HCT116 (cell line): Measurements from ENCODE around the gene KBTBD8. TPM values are rescaled to one million over a fixed set of nuclear protein-coding genes. Genes with fewer than 3 reads are reported as not detected.

Experiments used
- ATAC-seq: fragments of 200-7000 bp; cut with Tn5 transposase; 2 replicates; pipeline ENCODE4 v1.9.1; 2020; ENCODE audit warnings: mild to moderate bottlenecking, moderate library complexity
- BruUV-seq: library from RNA; stranded (reverse); fragments of 400-500 nt; replicated peaks from 2 replicates; lab custom pipeline; 2021; lab: Mats Ljungman, UMichigan
- CTCF ChIA-PET: fragments of 300-600 bp; sonication (Branson Sonifier 250); formaldehyde crosslinking; loops from one replicate; lab custom pipeline; 2021; ENCODE audit warnings: antibody characterized with exemption; lab: Charles Lee
- POLR2A ChIA-PET: fragments of 300-600, 350-600 bp; sonication (Branson Sonifier 250); formaldehyde crosslinking; loops from one replicate; lab custom pipeline; 2021; ENCODE audit warnings: antibody characterized with exemption; lab: Charles Lee
- RAD21 ChIA-PET, 2 experiments: fragments of 300-600 bp; sonication (Branson Sonifier 250); formaldehyde crosslinking; loops; one replicate each; lab custom pipeline; 2023; ENCODE audit warnings: low total read pairs in 2 of 2; ENCODE audit not compliant: uncharacterized antibody in 2 of 2, unreplicated experiment in 2 of 2, low non-redundant PET in 1 of 2; lab: Charles Lee
- DNase-seq: peaks from one replicate; pipeline ENCODE4 v3.0.0-alpha.2; 2010; ENCODE audit warnings: low read depth, low spot score
- H2AFZ ChIP-seq: fragments of 200-600 bp; shearing (Covaris generic), sonication (generic); 2 replicates; pipeline ENCODE4 v1.6.1; 2017; ENCODE audit warnings: low read depth, mixed run types, mixed read lengths, antibody characterized with exemption, low read length; ENCODE audit not compliant: poor library complexity, severe bottlenecking
- H3K27ac ChIP-seq: 2 replicates; pipeline ENCODE4 v1.5.1; 2012; ENCODE audit warnings: low read depth, low read length
- H3K27me3 ChIP-seq: fragments of 200-600 bp; sonication (generic); 2 replicates; pipeline ENCODE4 v1.6.1; 2016; ENCODE audit warnings: mixed run types, low read length, mixed read lengths; ENCODE audit not compliant: insufficient read depth
- H3K36me3 ChIP-seq, 2 experiments: fragments of 200-500 bp in 1 of 2; fragments of 200-600 bp in 1 of 2; sonication (Bioruptor generic) in 1 of 2; sonication (generic) in 1 of 2; 2 replicates each; pipeline versions ENCODE4 v1.5.1 to v1.6.1; 2014 to 2016; ENCODE audit warnings: low read length in 2 of 2, inconsistent platforms in 1 of 2, mixed read lengths in 1 of 2, mixed run types in 1 of 2; ENCODE audit not compliant: insufficient read depth in 2 of 2, control insufficient read depth in 1 of 2
- H3K4me1 ChIP-seq, 2 experiments: fragments of 200-600 bp in 1 of 2; sonication (generic) in 1 of 2; 2 replicates each; pipeline versions ENCODE4 v1.5.1 to v1.6.1; 2012 to 2017; ENCODE audit warnings: low read length in 2 of 2, inconsistent platforms in 1 of 2, mild to moderate bottlenecking in 1 of 2, mixed read lengths in 1 of 2, mixed run types in 1 of 2, moderate library complexity in 1 of 2; ENCODE audit not compliant: insufficient read depth in 2 of 2, control insufficient read depth in 1 of 2
- H3K4me2 ChIP-seq: fragments of 200-600 bp; sonication (generic); 2 replicates; pipeline ENCODE4 v1.6.1; 2017; ENCODE audit warnings: mixed run types, low read length, mixed read lengths
- H3K4me3 ChIP-seq, 2 experiments: fragments of 200-600 bp in 1 of 2; sonication (generic) in 1 of 2; replicated peaks in 1 of 2; 2 replicates each; pipeline ENCODE4 v1.5.1; 2011 to 2016; ENCODE audit warnings: low read length in 2 of 2, control low read depth in 1 of 2, low read depth in 1 of 2, mild to moderate bottlenecking in 1 of 2, mixed read lengths in 1 of 2, mixed run types in 1 of 2
- H3K79me2 ChIP-seq: fragments of 200-600 bp; sonication (generic); 2 replicates; pipeline ENCODE4 v1.6.1; 2017; ENCODE audit warnings: mild to moderate bottlenecking, mixed run types, low read length, moderate library complexity, mixed read lengths; ENCODE audit not compliant: insufficient read depth
- H3K9ac ChIP-seq: fragments of 200-600 bp; sonication (generic); 2 replicates; pipeline ENCODE4 v1.6.1; 2016; ENCODE audit warnings: low read length, mixed read lengths
- H3K9me2 ChIP-seq: fragments of 200-600 bp; sonication (generic), shearing (Covaris generic); 2 replicates; pipeline ENCODE4 v1.6.1; 2017; ENCODE audit warnings: mixed run types, mild to moderate bottlenecking, moderate library complexity; ENCODE audit not compliant: insufficient read depth
- H3K9me3 ChIP-seq, 2 experiments: fragments of 200-500 bp in 1 of 2; fragments of 200-600 bp in 1 of 2; sonication (Bioruptor generic) in 1 of 2; sonication (generic) in 1 of 2; 2 replicates each; pipeline ENCODE4 v1.6.1; 2014 to 2017; ENCODE audit warnings: low read length in 2 of 2, mixed read lengths in 2 of 2, inconsistent platforms in 1 of 2, low read depth in 1 of 2, mild to moderate bottlenecking in 1 of 2, mixed run types in 1 of 2, moderate library complexity in 1 of 2; ENCODE audit not compliant: control insufficient read depth in 1 of 2, insufficient read depth in 1 of 2
- H4K20me1 ChIP-seq: fragments of 200-600 bp; sonication (generic), shearing (Covaris generic); 2 replicates; pipeline ENCODE4 v1.6.1; 2017; ENCODE audit warnings: mixed run types, mild to moderate bottlenecking, moderate library complexity; ENCODE audit not compliant: insufficient read depth
- ELF1 ChIP-seq: IDR thresholded peaks from 2 replicates; pipeline ENCODE4 v1.6.1; 2012; ENCODE audit warnings: low read depth, borderline replicate concordance
- EZH2phosphoT487 ChIP-seq: fragments of 200-600 bp; IDR thresholded peaks from 2 replicates; pipeline ENCODE4 v1.6.1; 2018; ENCODE audit warnings: antibody characterized with exemption, borderline replicate concordance
- FOSL1 ChIP-seq: IDR thresholded peaks from 2 replicates; pipeline ENCODE4 v1.6.1; 2012; ENCODE audit warnings: low read depth
- POLR2A ChIP-seq: IDR thresholded peaks from 2 replicates; pipeline ENCODE4 v1.7.0; 2011; ENCODE audit warnings: borderline replicate concordance; ENCODE audit not compliant: insufficient read depth, insufficient read length; ENCODE audit errors: extremely low read depth
- POLR2AphosphoS5 ChIP-seq: IDR thresholded peaks from 2 replicates; pipeline ENCODE4 v1.6.1; 2011; ENCODE audit warnings: mild to moderate bottlenecking, low read depth, low read length, moderate library complexity
- ZNF274 ChIP-seq: fragments of 200-500 bp; sonication (Bioruptor generic); IDR thresholded peaks from 2 replicates; pipeline ENCODE4 v1.6.1; 2014; ENCODE audit warnings: mild to moderate bottlenecking, low read depth, low read length, inconsistent platforms
- intact Hi-C: fragments of 100-400 bp; cut with micrococcal nuclease; formaldehyde crosslinking; loops from 2 replicates; pipeline ENCODE4 v1.10.0; 2022
- total RNA-seq: library from RNA; stranded (reverse); gene quantifications from one replicate; pipeline ENCODE4 v1.2.1, GENCODE V29; 2021; ENCODE audit not compliant: unreplicated experiment
- TF ChIP-seq, protein P1 (sequence below): IDR thresholded peaks from 2 replicates; pipeline ENCODE4 v1.6.1; 2012; ENCODE audit warnings: low read depth

The KBTBD8 gene
- total RNA-seq, 1 experiment from 2014 or later, result 1.4 TPM

- H3K4me2 ChIP-seq, result no peak overlapping the region
- intact Hi-C loops, result no loop called here
- H3K9me2 ChIP-seq, result no peaks in the 10 kb centered on the region
- no peak for DNase-seq
- RAD21 ChIA-PET, result no interaction called here
- H3K4me1 ChIP-seq, result no peaks in the 10 kb centered on the region
- H3K79me2 ChIP-seq, result no peaks in the 10 kb centered on the region
- H3K27ac ChIP-seq, result no peak overlapping the region
- H3K36me3 ChIP-seq, result no peaks in the 10 kb centered on the region
- no TSS peak for BruUV-seq
- no peak overlapping the region for H3K4me3 ChIP-seq
- no peak for TF ChIP-seq ZNF274
- no peak for TF ChIP-seq POLR2A
- no peak for TF ChIP-seq POLR2AphosphoS5
- no peaks in the 10 kb centered on the region for H3K27me3 ChIP-seq
- no peak overlapping the region for H3K9ac ChIP-seq
- CTCF ChIA-PET, result no interaction called here
- no peaks in the 10 kb centered on the region for H3K9me3 ChIP-seq
- POLR2A ChIA-PET, result no interaction called here
- no peak overlapping the region for H2AFZ ChIP-seq
- H4K20me1 ChIP-seq, result no peaks in the 10 kb centered on the region
- ATAC-seq, result no peak
Measured at GRCh38 chr3:67006460-67006859, 8.4 kb downstream of the KBTBD8 start.

DNA sequence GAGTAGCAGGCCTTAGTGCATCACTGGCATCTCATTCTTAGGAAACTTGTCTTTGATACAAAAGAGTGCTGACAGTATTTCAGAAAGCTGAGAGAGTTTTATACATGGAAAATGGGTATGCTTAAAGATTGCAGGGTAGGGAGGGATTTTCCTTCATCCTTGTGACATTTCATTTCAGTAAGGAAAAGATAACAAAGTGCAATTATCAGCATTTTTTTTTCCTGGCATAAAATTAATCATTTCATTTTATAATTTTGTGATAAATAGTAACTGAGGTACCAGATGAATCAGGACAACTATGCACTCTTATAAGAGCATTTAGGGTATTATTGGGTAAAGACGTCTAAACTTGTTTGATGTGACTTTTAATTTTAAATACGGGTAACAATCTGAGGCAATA, 10.3 kb downstream of the KBTBD8 start:
- ChIA-PET CTCF (no interaction called here), RAD21 (no interaction called here), POLR2A (interaction anchor here (1.9 kb wide), 1 partner anchor 10 kb away, joined by 7 read pairs; the partner anchor contains the start of gene KBTBD8)
- Histone ChIP-seq H3K4me2 (no peak overlapping the region), H4K20me1 (no peaks in the 10 kb centered on the region), H3K27ac (no peak overlapping the region), H3K27me3 (no peaks in the 10 kb centered on the region), H3K4me3 (no peak overlapping the region), H2AFZ (no peak overlapping the region), H3K36me3 (no peaks in the 10 kb centered on the region), H3K9me3 (no peaks in the 10 kb centered on the region), H3K9me2 (no peaks in the 10 kb centered on the region), H3K4me1 (no peaks in the 10 kb centered on the region), H3K79me2 (no peaks in the 10 kb centered on the region), H3K9ac (no peak overlapping the region)
- no peak for ATAC-seq
- BruUV-seq, result no TSS peak
- no peak for TF ChIP-seq FOSL1
- TF ChIP-seq, protein P1, sequence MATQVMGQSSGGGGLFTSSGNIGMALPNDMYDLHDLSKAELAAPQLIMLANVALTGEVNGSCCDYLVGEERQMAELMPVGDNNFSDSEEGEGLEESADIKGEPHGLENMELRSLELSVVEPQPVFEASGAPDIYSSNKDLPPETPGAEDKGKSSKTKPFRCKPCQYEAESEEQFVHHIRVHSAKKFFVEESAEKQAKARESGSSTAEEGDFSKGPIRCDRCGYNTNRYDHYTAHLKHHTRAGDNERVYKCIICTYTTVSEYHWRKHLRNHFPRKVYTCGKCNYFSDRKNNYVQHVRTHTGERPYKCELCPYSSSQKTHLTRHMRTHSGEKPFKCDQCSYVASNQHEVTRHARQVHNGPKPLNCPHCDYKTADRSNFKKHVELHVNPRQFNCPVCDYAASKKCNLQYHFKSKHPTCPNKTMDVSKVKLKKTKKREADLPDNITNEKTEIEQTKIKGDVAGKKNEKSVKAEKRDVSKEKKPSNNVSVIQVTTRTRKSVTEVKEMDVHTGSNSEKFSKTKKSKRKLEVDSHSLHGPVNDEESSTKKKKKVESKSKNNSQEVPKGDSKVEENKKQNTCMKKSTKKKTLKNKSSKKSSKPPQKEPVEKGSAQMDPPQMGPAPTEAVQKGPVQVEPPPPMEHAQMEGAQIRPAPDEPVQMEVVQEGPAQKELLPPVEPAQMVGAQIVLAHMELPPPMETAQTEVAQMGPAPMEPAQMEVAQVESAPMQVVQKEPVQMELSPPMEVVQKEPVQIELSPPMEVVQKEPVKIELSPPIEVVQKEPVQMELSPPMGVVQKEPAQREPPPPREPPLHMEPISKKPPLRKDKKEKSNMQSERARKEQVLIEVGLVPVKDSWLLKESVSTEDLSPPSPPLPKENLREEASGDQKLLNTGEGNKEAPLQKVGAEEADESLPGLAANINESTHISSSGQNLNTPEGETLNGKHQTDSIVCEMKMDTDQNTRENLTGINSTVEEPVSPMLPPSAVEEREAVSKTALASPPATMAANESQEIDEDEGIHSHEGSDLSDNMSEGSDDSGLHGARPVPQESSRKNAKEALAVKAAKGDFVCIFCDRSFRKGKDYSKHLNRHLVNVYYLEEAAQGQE, result no peak
- no peak for TF ChIP-seq ELF1
- TF ChIP-seq EZH2phosphoT487, result no peak
- DNase-seq, result no peak
- intact Hi-C loops, result no loop called here
